ENCODE results near the gene POLR1F. TPM values are rescaled to one million over a fixed set of nuclear protein-coding genes. Genes with fewer than 3 reads are reported as not detected.

Gene POLR1F
- total RNA-seq, 1 experiment from 2014 or later, result 35.8 TPM

- DNase-seq (ENCODE audit: low read depth), result no peak
Observed at GRCh38 chr7:19675816-19676215, 33.0 kb downstream of the POLR1F start.

GRCh38 chr7:19674266-19674960 is 34.4 kb downstream of the POLR1F start:
- peak; percentile 82 for DNase-seq (ENCODE audit: low read depth)

GRCh38 chr7:19670806-19671205 is 38.0 kb downstream of the POLR1F start:
- no peak for DNase-seq (ENCODE audit: low read depth)

GRCh38 chr7:19665399-19666008 is 43.3 kb downstream of the POLR1F start:
- peak; percentile 65 for DNase-seq (ENCODE audit: low read depth)

GRCh38 chr7:19663816-19664462 is 44.9 kb downstream of the POLR1F start:
- DNase-seq (ENCODE audit: low read depth), result no peak

- DNase-seq (ENCODE audit: low read depth), result peak; percentile 14
Observed at GRCh38 chr7:19648791-19649190, 60.0 kb downstream of the POLR1F start.

Other genes with a start within 250 kb of the POLR1F start
- not detected in 2 replicates for gene TMEM196, start 64.6 kb upstream of the POLR1F start, total RNA-seq (2014; rRNA removed)

Measured in LHCN-M2 (cell line).